Calu3 (cell line): Measurements from ENCODE around the gene AXDND1. TPM values are rescaled to one million over a fixed set of nuclear protein-coding genes. Genes with fewer than 3 reads are reported as not detected.
A peak's percentile ranks its signal among the peaks of the same experiment; 100 is the strongest.

ENCODE experiments used
- BruUV-seq: library from RNA; stranded (reverse); fragments of 400-500 nt; replicated peaks from 2 replicates; lab custom pipeline; 2021; lab: Mats Ljungman, UMichigan
- CTCF ChIA-PET: fragments of 300-600 bp; sonication (Branson Sonifier 250); formaldehyde crosslinking; loops from one replicate; lab custom pipeline; 2022; ENCODE audit warnings: antibody characterized with exemption; lab: Charles Lee
- DNase-seq: peaks from one replicate; pipeline ENCODE4 v3.0.0; 2022
- H3K27ac Mint-ChIP-seq: one replicate; pipeline ENCODE4 v1.8.0; 2022; ENCODE audit warnings: mixed read lengths; ENCODE audit not compliant: unreplicated experiment
- H3K27me3 Mint-ChIP-seq: one replicate; pipeline ENCODE4 v1.8.0; 2022; ENCODE audit warnings: mixed read lengths; ENCODE audit not compliant: unreplicated experiment
- H3K36me3 Mint-ChIP-seq: one replicate; pipeline ENCODE4 v1.8.0; 2022; ENCODE audit warnings: mild to moderate bottlenecking, moderate library complexity, mixed read lengths; ENCODE audit not compliant: insufficient read depth, unreplicated experiment
- H3K4me1 Mint-ChIP-seq: one replicate; pipeline ENCODE4 v1.8.0; 2022; ENCODE audit warnings: mild to moderate bottlenecking, low read depth, mixed read lengths; ENCODE audit not compliant: unreplicated experiment
- H3K4me3 Mint-ChIP-seq: one replicate; pipeline ENCODE4 v1.8.0; 2022; ENCODE audit warnings: mild to moderate bottlenecking, low read depth, moderate library complexity, mixed read lengths; ENCODE audit not compliant: unreplicated experiment
- H3K9me3 Mint-ChIP-seq: one replicate; pipeline ENCODE4 v1.8.0; 2022; ENCODE audit warnings: low read depth, mixed read lengths; ENCODE audit not compliant: unreplicated experiment
- intact Hi-C: fragments of 100-400 bp; cut with micrococcal nuclease; formaldehyde crosslinking; loops from one replicate; pipeline ENCODE4 v1.10.0; 2022; ENCODE audit not compliant: unreplicated experiment
- total RNA-seq: library from RNA; stranded (reverse); gene quantifications from 2 replicates; pipeline ENCODE4 v1.2.3, GENCODE V29; 2022
- TF ChIP-seq, protein P1 (sequence below): fragments of 200-600 bp; IDR thresholded peaks from one replicate; pipeline ENCODE4 v1.8.0; 2022; ENCODE audit warnings: antibody characterized with exemption; ENCODE audit not compliant: unreplicated experiment

Gene AXDND1
- total RNA-seq, 1 experiment from 2014 or later = 0.50 TPM

DNA sequence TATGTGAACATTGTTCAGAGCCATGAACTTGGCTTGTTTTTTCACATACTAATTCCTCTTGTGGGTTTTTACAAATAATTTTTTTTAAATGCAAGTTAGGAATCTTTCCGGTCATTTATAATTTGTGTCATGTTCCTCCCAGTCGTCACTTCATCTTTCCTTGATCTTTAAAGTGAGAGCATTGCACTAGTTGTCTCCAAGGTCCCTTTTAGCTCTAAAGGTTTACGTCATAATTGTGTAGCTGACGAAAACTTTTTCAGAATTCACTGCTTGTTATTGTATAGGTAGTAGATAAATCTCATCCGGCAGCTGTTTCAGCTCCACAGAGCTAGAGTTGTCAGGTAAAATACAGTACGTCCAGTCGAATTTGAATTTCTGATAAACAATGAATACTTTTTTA lies 38.6 kb upstream of the AXDND1 start:
- intact Hi-C loops = no loop called here
- H3K27me3 Mint-ChIP-seq = no peaks in the 10 kb centered on the region
- peaks cover 22% of the 10 kb centered on the region for H3K4me1 Mint-ChIP-seq
- TF ChIP-seq, protein P1, sequence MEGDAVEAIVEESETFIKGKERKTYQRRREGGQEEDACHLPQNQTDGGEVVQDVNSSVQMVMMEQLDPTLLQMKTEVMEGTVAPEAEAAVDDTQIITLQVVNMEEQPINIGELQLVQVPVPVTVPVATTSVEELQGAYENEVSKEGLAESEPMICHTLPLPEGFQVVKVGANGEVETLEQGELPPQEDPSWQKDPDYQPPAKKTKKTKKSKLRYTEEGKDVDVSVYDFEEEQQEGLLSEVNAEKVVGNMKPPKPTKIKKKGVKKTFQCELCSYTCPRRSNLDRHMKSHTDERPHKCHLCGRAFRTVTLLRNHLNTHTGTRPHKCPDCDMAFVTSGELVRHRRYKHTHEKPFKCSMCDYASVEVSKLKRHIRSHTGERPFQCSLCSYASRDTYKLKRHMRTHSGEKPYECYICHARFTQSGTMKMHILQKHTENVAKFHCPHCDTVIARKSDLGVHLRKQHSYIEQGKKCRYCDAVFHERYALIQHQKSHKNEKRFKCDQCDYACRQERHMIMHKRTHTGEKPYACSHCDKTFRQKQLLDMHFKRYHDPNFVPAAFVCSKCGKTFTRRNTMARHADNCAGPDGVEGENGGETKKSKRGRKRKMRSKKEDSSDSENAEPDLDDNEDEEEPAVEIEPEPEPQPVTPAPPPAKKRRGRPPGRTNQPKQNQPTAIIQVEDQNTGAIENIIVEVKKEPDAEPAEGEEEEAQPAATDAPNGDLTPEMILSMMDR = no peak
- BruUV-seq = no TSS peak
- H3K9me3 Mint-ChIP-seq = no peaks in the 10 kb centered on the region
- peaks cover 65% of the 10 kb centered on the region for H3K36me3 Mint-ChIP-seq
- H3K27ac Mint-ChIP-seq = peak overlapping the region; percentile 27
- CTCF ChIA-PET = no interaction called here
- DNase-seq = no peak
- H3K4me3 Mint-ChIP-seq = no peak overlapping the region

DNA sequence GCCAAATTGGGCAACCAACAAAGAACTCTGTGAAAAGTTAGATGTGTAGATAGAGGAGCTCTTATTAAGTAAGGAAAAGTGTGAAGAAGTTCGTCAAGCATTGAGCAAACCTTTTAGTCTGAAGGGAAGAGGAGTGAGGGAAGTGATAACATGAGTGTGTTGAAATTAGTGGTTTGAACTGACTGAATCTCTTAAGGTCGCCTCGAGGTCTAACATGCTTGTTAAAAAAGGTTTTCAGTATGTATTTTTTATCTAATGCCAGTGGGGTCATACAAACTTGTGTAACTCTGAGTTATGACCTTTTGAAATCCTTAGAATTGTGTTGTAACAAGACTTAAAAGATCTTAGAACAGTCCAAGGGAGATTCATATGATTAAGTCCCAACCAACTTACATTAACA lies 38.1 kb upstream of the AXDND1 start:
- H3K27ac Mint-ChIP-seq = no peak overlapping the region
- no peak for DNase-seq
- H3K9me3 Mint-ChIP-seq = no peaks in the 10 kb centered on the region
- CTCF ChIA-PET = no interaction called here
- H3K27me3 Mint-ChIP-seq = no peaks in the 10 kb centered on the region
- peaks cover 22% of the 10 kb centered on the region for H3K4me1 Mint-ChIP-seq
- TF ChIP-seq, protein P1 = no peak
- BruUV-seq = no TSS peak
- intact Hi-C loops = no loop called here
- H3K4me3 Mint-ChIP-seq = no peak overlapping the region
- H3K36me3 Mint-ChIP-seq = peaks cover 60% of the 10 kb centered on the region

DNA sequence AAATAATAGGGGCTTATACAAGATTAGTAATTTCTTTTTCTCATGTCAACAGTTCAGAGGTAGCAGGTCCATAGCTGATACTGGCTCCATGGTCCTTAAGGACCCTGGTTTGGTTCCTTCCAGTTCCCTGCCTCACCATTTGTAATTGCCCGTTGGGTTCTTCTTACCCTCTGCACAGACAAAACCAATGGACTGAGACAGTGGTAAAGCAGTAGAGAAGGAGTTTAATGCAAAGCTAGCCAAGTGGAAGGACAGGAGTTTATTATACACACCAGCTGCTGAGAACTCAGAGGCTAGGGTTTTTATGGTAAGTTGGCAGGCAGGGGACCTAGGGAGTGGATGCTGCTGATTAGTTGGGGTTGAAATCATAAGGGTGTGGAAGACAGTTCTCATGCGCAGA lies 35.9 kb upstream of the AXDND1 start:
- intact Hi-C loops = loop anchor here (5.0 kb wide), 1 partner anchor 33 kb away; no protein-coding TSS in a partner anchor
- Mint-ChIP-seq H3K4me1 (peaks cover 22% of the 10 kb centered on the region), H3K9me3 (no peaks in the 10 kb centered on the region), H3K36me3 (peaks cover 59% of the 10 kb centered on the region), H3K27ac (no peak overlapping the region), H3K4me3 (no peak overlapping the region), H3K27me3 (no peaks in the 10 kb centered on the region)
- no peak for DNase-seq
- no TSS peak for BruUV-seq
- CTCF ChIA-PET = no interaction called here
- TF ChIP-seq, protein P1 = no peak

DNA sequence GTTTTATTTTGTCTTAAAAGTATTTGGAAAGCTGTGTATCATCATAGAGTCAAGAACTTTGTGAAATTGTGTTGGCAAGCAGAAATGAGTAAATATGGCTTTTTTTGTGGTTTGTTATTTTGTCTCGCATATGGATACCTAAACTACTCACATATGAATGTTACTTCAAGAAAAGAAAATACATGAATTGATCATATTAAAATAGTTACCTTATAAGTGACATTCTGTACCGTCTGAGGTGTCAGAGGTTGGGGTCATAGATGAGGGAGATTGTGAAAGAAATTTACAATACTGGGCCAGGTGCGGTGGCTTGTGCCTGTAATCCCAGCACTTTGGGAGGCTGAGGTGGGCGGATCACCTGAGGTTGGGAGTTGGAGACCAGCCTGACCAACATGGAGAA lies 31.3 kb upstream of the AXDND1 start:
- no TSS peak for BruUV-seq
- Mint-ChIP-seq H3K27ac (no peak overlapping the region), H3K9me3 (no peaks in the 10 kb centered on the region), H3K4me1 (peaks cover 22% of the 10 kb centered on the region), H3K36me3 (peaks cover 29% of the 10 kb centered on the region), H3K4me3 (no peak overlapping the region), H3K27me3 (no peaks in the 10 kb centered on the region)
- TF ChIP-seq, protein P1 = no peak
- CTCF ChIA-PET = no interaction called here
- DNase-seq = no peak
- intact Hi-C loops = loop anchor here (5.0 kb wide), 1 partner anchor 37 kb away; no protein-coding TSS in a partner anchor
